ENCODE data around the gene NEUROD2. TPM values are rescaled to one million over a fixed set of nuclear protein-coding genes. Genes with fewer than 3 reads are reported as not detected.

The NEUROD2 gene
- total and polyA plus RNA-seq, 2 of the 13 experiments (the other 11 are each of a cell fraction or from before 2014, with no cell fraction given), result not detected

GRCh38 chr17:39617446-39618245 is 9.9 kb upstream of the NEUROD2 start (continued):
- TF ChIP-seq, protein P1, sequence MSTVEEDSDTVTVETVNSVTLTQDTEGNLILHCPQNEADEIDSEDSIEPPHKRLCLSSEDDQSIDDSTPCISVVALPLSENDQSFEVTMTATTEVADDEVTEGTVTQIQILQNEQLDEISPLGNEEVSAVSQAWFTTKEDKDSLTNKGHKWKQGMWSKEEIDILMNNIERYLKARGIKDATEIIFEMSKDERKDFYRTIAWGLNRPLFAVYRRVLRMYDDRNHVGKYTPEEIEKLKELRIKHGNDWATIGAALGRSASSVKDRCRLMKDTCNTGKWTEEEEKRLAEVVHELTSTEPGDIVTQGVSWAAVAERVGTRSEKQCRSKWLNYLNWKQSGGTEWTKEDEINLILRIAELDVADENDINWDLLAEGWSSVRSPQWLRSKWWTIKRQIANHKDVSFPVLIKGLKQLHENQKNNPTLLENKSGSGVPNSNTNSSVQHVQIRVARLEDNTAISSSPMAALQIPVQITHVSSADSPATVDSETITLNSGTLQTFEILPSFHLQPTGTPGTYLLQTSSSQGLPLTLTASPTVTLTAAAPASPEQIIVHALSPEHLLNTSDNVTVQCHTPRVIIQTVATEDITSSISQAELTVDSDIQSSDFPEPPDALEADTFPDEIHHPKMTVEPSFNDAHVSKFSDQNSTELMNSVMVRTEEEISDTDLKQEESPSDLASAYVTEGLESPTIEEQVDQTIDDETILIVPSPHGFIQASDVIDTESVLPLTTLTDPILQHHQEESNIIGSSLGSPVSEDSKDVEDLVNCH (CRISPR knock-in tag; IDR thresholded peaks at IDR 0.05), result no peak
- TF ChIP-seq MAZ (IDR thresholded peaks at IDR 0.05; ENCODE audit: borderline replicate concordance, low read depth, low read length) (no peak), MAZ (CRISPR knock-in tag; IDR thresholded peaks at IDR 0.05; ENCODE audit: low read depth) (peak; percentile 38; the same call in 1 of the 2 replicates), NCOR1 (IDR thresholded peaks at IDR 0.05; ENCODE audit: borderline replicate concordance, low read length) (no peak), BHLHE40 (IDR thresholded peaks at IDR 0.05; ENCODE audit: low read length) (peak; percentile 78), KLF16 (CRISPR knock-in tag; IDR thresholded peaks at IDR 0.05) (no peak), HNRNPH1 (optimal IDR thresholded peaks at IDR 0.05; ENCODE audit: low read depth, low read length) (no peak), ZBTB38 (CRISPR knock-in tag; IDR thresholded peaks at IDR 0.05) (no peak), ZNF143 (CRISPR knock-in tag; IDR thresholded peaks at IDR 0.05) (no peak), ZKSCAN1 (IDR thresholded peaks at IDR 0.05; ENCODE audit: low read length) (no peak), ZNF350 (CRISPR knock-in tag; IDR thresholded peaks at IDR 0.05; ENCODE audit: borderline replicate concordance, low read depth) (no peak), ZMYM3 (CRISPR knock-in tag; IDR thresholded peaks at IDR 0.05) (peak; percentile 92), THAP9 (CRISPR knock-in tag; IDR thresholded peaks at IDR 0.05; ENCODE audit: borderline replicate concordance) (no peak), HOXA3 (CRISPR knock-in tag; IDR thresholded peaks at IDR 0.05) (peak; percentile 32; the same call in 1 of the 2 replicates), ZNF484 (CRISPR knock-in tag; IDR thresholded peaks at IDR 0.05; ENCODE audit: borderline replicate concordance, low read depth) (no peak), ZFY (CRISPR knock-in tag; IDR thresholded peaks at IDR 0.05) (0 out of 2 replicates have a peak, but pooled peaks have one; percentile 21), DDIT3 (CRISPR knock-in tag; IDR thresholded peaks at IDR 0.05) (no peak)
- TF ChIP-seq, protein P2, sequence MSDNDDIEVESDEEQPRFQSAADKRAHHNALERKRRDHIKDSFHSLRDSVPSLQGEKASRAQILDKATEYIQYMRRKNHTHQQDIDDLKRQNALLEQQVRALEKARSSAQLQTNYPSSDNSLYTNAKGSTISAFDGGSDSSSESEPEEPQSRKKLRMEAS (IDR thresholded peaks at IDR 0.05), result peak; percentile 69
- TF ChIP-seq, protein P3, sequence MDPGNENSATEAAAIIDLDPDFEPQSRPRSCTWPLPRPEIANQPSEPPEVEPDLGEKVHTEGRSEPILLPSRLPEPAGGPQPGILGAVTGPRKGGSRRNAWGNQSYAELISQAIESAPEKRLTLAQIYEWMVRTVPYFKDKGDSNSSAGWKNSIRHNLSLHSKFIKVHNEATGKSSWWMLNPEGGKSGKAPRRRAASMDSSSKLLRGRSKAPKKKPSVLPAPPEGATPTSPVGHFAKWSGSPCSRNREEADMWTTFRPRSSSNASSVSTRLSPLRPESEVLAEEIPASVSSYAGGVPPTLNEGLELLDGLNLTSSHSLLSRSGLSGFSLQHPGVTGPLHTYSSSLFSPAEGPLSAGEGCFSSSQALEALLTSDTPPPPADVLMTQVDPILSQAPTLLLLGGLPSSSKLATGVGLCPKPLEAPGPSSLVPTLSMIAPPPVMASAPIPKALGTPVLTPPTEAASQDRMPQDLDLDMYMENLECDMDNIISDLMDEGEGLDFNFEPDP (CRISPR knock-in tag; conservative IDR thresholded peaks at IDR 0.05), result no peak

Data from HepG2 (cell line).